Gastroesophageal sphincter (tissue), 4 donors: ENCODE measurements around the gene RFX4. TPM values are rescaled to one million over a fixed set of nuclear protein-coding genes. Genes with fewer than 3 reads are reported as not detected.

Experiments
- ATAC-seq: fragments of 150-250 bp; one replicate; pipeline ENCODE4 v1.9.1; 2016; ENCODE audit warnings: mild to moderate bottlenecking, moderate library complexity
- H3K27ac ChIP-seq, 4 donors: fragments of 200-600 bp; sonication (generic) in 3 of 4; 1 replicate in 3 of 4; 2 replicates in 1 of 4; pipeline ENCODE4 v1.5.1; 2016 to 2019
- H3K27me3 ChIP-seq: fragments of 200-600 bp; sonication (generic); one replicate; pipeline ENCODE4 v1.5.1; 2019
- H3K36me3 ChIP-seq, 2 donors: fragments of 200-600 bp; sonication (generic); one replicate each; pipeline ENCODE4 v1.5.1; 2019; ENCODE audit warnings: control low read depth in 1 of 2
- H3K4me1 ChIP-seq, 3 donors: fragments of 200-600 bp; sonication (generic); 1 replicate in 2 of 3; 2 replicates in 1 of 3; pipeline ENCODE4 v1.5.1; 2016 to 2019; ENCODE audit warnings: control low read depth in 2 of 3
- H3K4me3 ChIP-seq, 2 donors: fragments of 200-600 bp; sonication (generic); one replicate each; pipeline ENCODE4 v1.5.1; 2019; ENCODE audit warnings: mild to moderate bottlenecking in 1 of 2, moderate library complexity in 1 of 2
- H3K9me3 ChIP-seq, 3 donors: fragments of 200-600 bp; sonication (generic); one replicate each; pipeline ENCODE4 v1.5.1; 2017 to 2019; ENCODE audit warnings: control low read depth in 2 of 3
- CTCF ChIP-seq, 4 experiments: fragments of 200-600 bp in 2 of 4; fragments of 450-650 bp in 2 of 4; sonication (generic) in 1 of 4; IDR thresholded peaks; one replicate each; pipeline ENCODE4 v1.5.1; 2017 to 2019; ENCODE audit warnings: antibody characterized with exemption in 4 of 4, mild to moderate bottlenecking in 2 of 4, moderate library complexity in 2 of 4
- EP300 ChIP-seq: sonication (generic); formaldehyde crosslinking; IDR thresholded peaks from one replicate; pipeline ENCODE4 v1.6.1; 2017; ENCODE audit warnings: antibody characterized with exemption, mild to moderate bottlenecking
- POLR2A ChIP-seq, 2 donors: fragments of 450-650 bp; IDR thresholded peaks; one replicate each; pipeline ENCODE4 v1.6.1; 2017; ENCODE audit warnings: antibody characterized with exemption in 2 of 2, mild to moderate bottlenecking in 2 of 2, moderate library complexity in 1 of 2
- POLR2AphosphoS5 ChIP-seq: sonication (generic); formaldehyde crosslinking; IDR thresholded peaks from one replicate; pipeline ENCODE4 v1.6.1; 2017; ENCODE audit warnings: antibody characterized with exemption
- WGBS, 2 donors: methylation state at CpG; one replicate each; pipeline ENCODE4 v1.1.5; 2018; ENCODE audit warnings: low coverage in 1 of 2; 5-methylcytosine and 5-hydroxymethylcytosine counted together
- total RNA-seq, 4 donors: library from RNA; depleted of rRNA; stranded (reverse); fragments of >200 nt; gene quantifications; one replicate each; pipeline ENCODE4 v1.1.0, GENCODE V29; 2016

Gene RFX4
- total RNA-seq, 4 donors from 2014 or later: not detected

DNA sequence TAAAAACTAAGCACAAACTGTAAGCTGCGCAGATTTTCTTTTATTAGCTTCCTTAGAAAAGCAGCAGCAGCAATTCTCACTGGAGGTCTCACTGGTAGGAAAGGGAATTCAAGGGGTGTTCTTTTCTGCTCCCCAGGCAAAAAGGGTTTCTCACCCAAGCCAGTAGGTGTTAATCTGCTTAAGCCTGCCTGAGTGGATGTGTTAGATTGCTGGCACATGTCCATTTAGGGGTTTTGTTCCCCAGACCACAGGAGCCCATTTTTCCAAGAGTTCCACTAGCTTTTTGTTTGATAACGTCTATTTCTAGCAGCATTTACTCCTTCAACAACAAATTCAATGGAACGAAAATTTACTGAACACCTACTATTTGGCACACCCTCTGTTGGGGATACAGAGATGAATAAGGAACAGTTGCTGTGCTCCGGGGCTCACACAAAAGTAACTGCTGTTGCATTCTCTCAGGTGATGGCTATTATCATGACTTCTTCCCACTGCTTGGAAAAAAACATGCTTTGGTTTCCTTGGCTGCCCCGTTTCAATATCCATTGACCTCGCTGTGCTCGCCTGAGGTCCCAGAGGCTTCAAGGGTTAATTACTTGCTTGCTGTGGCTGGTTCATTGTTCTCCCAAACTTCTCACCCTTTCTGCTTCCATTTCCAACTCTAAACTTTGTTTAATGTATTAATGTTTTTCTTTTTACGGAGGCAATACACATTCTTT lies 160.6 kb downstream of the RFX4 start:
- WGBS, 2 donors: 40 to 65% methylated on average over 8 of the region's 8 CpGs
- Histone ChIP-seq H3K27ac (no peak overlapping the region), H3K4me3 (no peak overlapping the region), H3K27me3 (peaks cover 12% of the 10 kb centered on the region), H3K9me3 (no peaks in the 10 kb centered on the region), H3K36me3 (no peaks in the 10 kb centered on the region), H3K4me1 (no peaks in the 10 kb centered on the region)
- TF ChIP-seq CTCF (IDR thresholded peaks at IDR 0.05) (no peak), EP300 (no peak), POLR2AphosphoS5 (no peak), POLR2A (IDR thresholded peaks at IDR 0.05) (no peak)
- no peak for ATAC-seq

GRCh38 chr12:106744600-106744999 lies 161.8 kb downstream of the RFX4 start:
- H3K4me3 ChIP-seq: no peak overlapping the region
- H3K27ac ChIP-seq: no peak overlapping the region
- H3K9me3 ChIP-seq: no peaks in the 10 kb centered on the region
- ATAC-seq: no peak
- peaks cover 12% of the 10 kb centered on the region for H3K27me3 ChIP-seq
- H3K36me3 ChIP-seq: no peaks in the 10 kb centered on the region
- 79 to 83% methylated on average over 3 to 6 of the region's 6 CpGs for WGBS, 2 donors
- no peaks in the 10 kb centered on the region for H3K4me1 ChIP-seq
- TF ChIP-seq EP300 (no peak), POLR2AphosphoS5 (no peak), CTCF (IDR thresholded peaks at IDR 0.05) (no peak), POLR2A (IDR thresholded peaks at IDR 0.05) (no peak)

DNA sequence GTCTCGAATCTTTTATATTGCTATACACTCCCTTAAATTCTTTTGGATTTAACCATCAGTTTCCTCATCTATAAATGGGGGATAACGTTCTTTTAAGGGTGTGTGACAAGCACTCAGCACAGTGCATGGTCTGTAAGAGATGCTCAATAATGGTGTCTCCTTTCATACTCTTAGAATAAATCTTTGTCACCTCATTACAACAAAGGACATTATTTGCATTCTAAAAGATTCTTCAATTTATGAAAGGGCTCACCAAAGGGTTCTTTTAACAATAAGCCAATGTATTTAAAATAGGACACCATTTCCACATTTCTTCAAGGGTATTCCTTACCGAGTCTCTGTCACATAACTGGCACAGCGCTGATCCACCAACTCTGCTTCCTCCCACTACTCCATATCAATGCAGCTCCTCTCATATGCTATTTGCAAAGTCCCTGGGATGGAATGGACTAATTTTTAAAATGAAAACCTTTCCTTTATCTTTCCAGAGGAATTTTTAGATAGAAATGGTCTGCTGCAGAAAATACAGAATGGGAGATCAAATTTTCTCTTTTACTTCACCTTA lies 162.5 kb downstream of the RFX4 start:
- Histone ChIP-seq H3K9me3 (no peaks in the 10 kb centered on the region), H3K4me1 (no peaks in the 10 kb centered on the region), H3K4me3 (no peak overlapping the region), H3K36me3 (no peaks in the 10 kb centered on the region), H3K27me3 (peaks cover 12% of the 10 kb centered on the region), H3K27ac (no peak overlapping the region)
- ATAC-seq: no peak
- WGBS, 2 donors: 76 to 100% methylated on average over 2 to 4 of the region's 4 CpGs
- no peak for TF ChIP-seq CTCF (IDR thresholded peaks at IDR 0.05)
- TF ChIP-seq POLR2AphosphoS5: no peak
- no peak for TF ChIP-seq POLR2A (IDR thresholded peaks at IDR 0.05)
- no peak for TF ChIP-seq EP300

- ATAC-seq: no peak
- no peak for TF ChIP-seq CTCF (IDR thresholded peaks at IDR 0.05)
- no peak for TF ChIP-seq POLR2AphosphoS5
- no peak for TF ChIP-seq POLR2A (IDR thresholded peaks at IDR 0.05)
- no peak for TF ChIP-seq EP300
- no peaks in the 10 kb centered on the region for H3K4me1 ChIP-seq
- no peak overlapping the region for H3K27ac ChIP-seq
- H3K4me3 ChIP-seq: no peak overlapping the region
- WGBS, 2 donors: 87 to 100% methylated on average over 3 of the region's 3 CpGs
- H3K36me3 ChIP-seq: no peaks in the 10 kb centered on the region
- H3K27me3 ChIP-seq: peaks cover 7% of the 10 kb centered on the region
- H3K9me3 ChIP-seq: no peaks in the 10 kb centered on the region
Measured at GRCh38 chr12:106747973-106748436, 165.2 kb downstream of the RFX4 start.

GRCh38 chr12:106750524-106750923 lies 167.7 kb downstream of the RFX4 start:
- 63 to 90% methylated on average over 2 to 3 of the region's 3 CpGs for WGBS, 2 donors
- H3K27ac ChIP-seq: no peak overlapping the region
- no peaks in the 10 kb centered on the region for H3K27me3 ChIP-seq
- no peak overlapping the region for H3K4me3 ChIP-seq
- ATAC-seq: no peak
- TF ChIP-seq EP300 (no peak), POLR2AphosphoS5 (no peak), CTCF (IDR thresholded peaks at IDR 0.05) (no peak), POLR2A (IDR thresholded peaks at IDR 0.05) (no peak)
- H3K4me1 ChIP-seq: no peaks in the 10 kb centered on the region
- no peaks in the 10 kb centered on the region for H3K36me3 ChIP-seq
- H3K9me3 ChIP-seq: no peaks in the 10 kb centered on the region
